Myocyte (in vitro differentiated cells): ENCODE data around the gene HTD2. TPM values are rescaled to one million over a fixed set of nuclear protein-coding genes. Genes with fewer than 3 reads are reported as not detected.

Experiments used
- DNase-seq: peaks from one replicate; pipeline ENCODE4 v3.0.0-alpha.2; 2012; ENCODE audit warnings: low read depth
- total RNA-seq: library from RNA; depleted of rRNA; stranded (reverse); fragments of >200 nt; gene quantifications from 2 replicates; pipeline ENCODE4 v1.2.3, GENCODE V29; 2014

HTD2 gene
- total RNA-seq, 1 donor from 2014 or later: 14.5 TPM

- no peak for DNase-seq
Observed at GRCh38 chr3:58355179-58355578, 48.9 kb downstream of the HTD2 start.

GRCh38 chr3:58356054-58356453, 49.7 kb downstream of the HTD2 start:
- DNase-seq: peak; percentile 41

- no peak for DNase-seq
Observed at GRCh38 chr3:58357402-58357801, 51.1 kb downstream of the HTD2 start.

GRCh38 chr3:58358092-58358491, 51.8 kb downstream of the HTD2 start:
- no peak for DNase-seq

- DNase-seq: no peak
Observed at GRCh38 chr3:58358808-58359207, 52.5 kb downstream of the HTD2 start.

- DNase-seq: no peak
Observed at GRCh38 chr3:58359621-58360020, 53.3 kb downstream of the HTD2 start.

GRCh38 chr3:58361866-58362265, 55.5 kb downstream of the HTD2 start:
- DNase-seq: no peak

GRCh38 chr3:58366699-58367098, 60.4 kb downstream of the HTD2 start:
- DNase-seq: no peak

- no peak for DNase-seq
Observed at GRCh38 chr3:58369038-58369437, 62.7 kb downstream of the HTD2 start.

Other genes with a start within 250 kb of the HTD2 start
- gene DNASE1L3, start 95.5 kb upstream of the HTD2 start, total RNA-seq: not detected in 2 replicates
- 5.8 and 6.1 TPM in 2 replicates for gene ABHD6, start 68.7 kb upstream of the HTD2 start, total RNA-seq
- 13.3 and 16.0 TPM in 2 replicates for gene RPP14, start 275 bp upstream of the HTD2 start, total RNA-seq
- 21.9 and 23.2 TPM in 2 replicates for gene PXK, start 26.4 kb downstream of the HTD2 start, total RNA-seq
- gene PDHB, start 127.3 kb downstream of the HTD2 start, total RNA-seq: 196 and 319 TPM in 2 replicates
- 11.7 and 14.0 TPM in 2 replicates for gene KCTD6, start 185.6 kb downstream of the HTD2 start, total RNA-seq
- 0.16 and 0.91 TPM in 2 replicates for gene ACOX2, start 230.7 kb downstream of the HTD2 start, total RNA-seq